H9 (cell line): ENCODE results near the gene USP36. TPM values are rescaled to one million over a fixed set of nuclear protein-coding genes. Genes with fewer than 3 reads are reported as not detected.

Experiments
- DNase-seq: peaks from one replicate; pipeline ENCODE4 v3.0.0-alpha.2; 2017
- H2AFZ ChIP-seq: one replicate; pipeline ENCODE4 v1.6.1; 2013; ENCODE audit warnings: mild to moderate bottlenecking, low read length, control low read depth, moderate library complexity
- H2AK5ac ChIP-seq: 2 replicates; pipeline ENCODE4 v1.6.1; 2013; ENCODE audit warnings: low read length, control low read depth, mixed read lengths; ENCODE audit not compliant: insufficient read length
- H2BK120ac ChIP-seq: one replicate; pipeline ENCODE4 v1.6.1; 2013; ENCODE audit warnings: low read depth, mild to moderate bottlenecking, low read length, control low read depth, inconsistent platforms; ENCODE audit not compliant: poor library complexity, severe bottlenecking
- H2BK12ac ChIP-seq: 2 replicates; pipeline ENCODE4 v1.6.1; 2013; ENCODE audit warnings: low read length, control low read depth, mixed read lengths, low read depth; ENCODE audit not compliant: insufficient read length
- H2BK15ac ChIP-seq: 2 replicates; pipeline ENCODE4 v1.6.1; 2013; ENCODE audit warnings: low read depth, low read length, control low read depth
- H2BK20ac ChIP-seq: one replicate; pipeline ENCODE4 v1.6.1; 2013; ENCODE audit warnings: low read depth, mild to moderate bottlenecking, low read length, control low read depth, inconsistent platforms; ENCODE audit not compliant: poor library complexity, severe bottlenecking
- H2BK5ac ChIP-seq: 2 replicates; pipeline ENCODE4 v1.6.1; 2013; ENCODE audit warnings: low read length, control low read depth, mixed read lengths; ENCODE audit not compliant: insufficient read length
- H3K14ac ChIP-seq: 2 replicates; pipeline ENCODE4 v1.6.1; 2013; ENCODE audit warnings: low read length, control low read depth; ENCODE audit not compliant: insufficient read depth
- H3K18ac ChIP-seq: 2 replicates; pipeline ENCODE4 v1.6.1; 2013; ENCODE audit warnings: low read depth, mild to moderate bottlenecking, mixed read lengths, low read length, control low read depth; ENCODE audit not compliant: insufficient read length
- H3K23ac ChIP-seq: 2 replicates; pipeline ENCODE4 v1.6.1; 2013; ENCODE audit warnings: low read length, control low read depth, mixed read lengths, low read depth; ENCODE audit not compliant: insufficient read length
- H3K23me2 ChIP-seq: 2 replicates; pipeline ENCODE4 v1.6.1; 2013; ENCODE audit warnings: low read depth, mild to moderate bottlenecking, mixed read lengths, low read length, control low read depth; ENCODE audit not compliant: insufficient read length, poor library complexity, severe bottlenecking
- H3K27ac ChIP-seq: 2 replicates; pipeline ENCODE4 v1.5.1; 2013; ENCODE audit warnings: low read length, control low read depth, mixed read lengths, low read depth; ENCODE audit not compliant: insufficient read length
- H3K27me3 ChIP-seq: 2 replicates; pipeline ENCODE4 v1.6.1; 2013; ENCODE audit warnings: low read length, control low read depth, inconsistent platforms; ENCODE audit not compliant: insufficient read depth
- H3K4ac ChIP-seq: 2 replicates; pipeline ENCODE4 v1.6.1; 2013; ENCODE audit warnings: low read depth, mild to moderate bottlenecking, control low read depth, inconsistent platforms, low read length, moderate library complexity
- H3K4me1 ChIP-seq: 2 replicates; pipeline ENCODE4 v1.6.1; 2013; ENCODE audit warnings: low read length, control low read depth, inconsistent platforms; ENCODE audit not compliant: insufficient read depth
- H3K4me2 ChIP-seq: 2 replicates; pipeline ENCODE4 v1.6.1; 2013; ENCODE audit warnings: low read length, control low read depth, mixed read lengths; ENCODE audit not compliant: insufficient read length, insufficient read depth
- H3K56ac ChIP-seq: 2 replicates; pipeline ENCODE4 v1.6.1; 2013; ENCODE audit warnings: low read depth, mild to moderate bottlenecking, mixed read lengths, low read length, control low read depth; ENCODE audit not compliant: insufficient read length
- H3K79me1 ChIP-seq: 2 replicates; pipeline ENCODE4 v1.6.1; 2013; ENCODE audit warnings: low read depth, mild to moderate bottlenecking, moderate library complexity, low read length, control low read depth, inconsistent platforms; ENCODE audit not compliant: insufficient read depth, poor library complexity, severe bottlenecking
- H3K79me2 ChIP-seq: 2 replicates; pipeline ENCODE4 v1.6.1; 2013; ENCODE audit warnings: low read length, control low read depth, inconsistent platforms; ENCODE audit not compliant: insufficient read depth
- H3K9ac ChIP-seq: 2 replicates; pipeline ENCODE4 v1.6.1; 2013; ENCODE audit warnings: low read length, control low read depth, mixed read lengths; ENCODE audit not compliant: insufficient read length; ENCODE audit errors: extremely low read depth
- H3K9me3 ChIP-seq: one replicate; pipeline ENCODE4 v1.6.1; 2013; ENCODE audit warnings: low read depth, low read length, inconsistent platforms; ENCODE audit not compliant: control insufficient read depth
- H3T11ph ChIP-seq: one replicate; pipeline ENCODE4 v1.6.1; 2013; ENCODE audit warnings: mild to moderate bottlenecking, low read length, control low read depth, inconsistent platforms
- H4K20me1 ChIP-seq: one replicate; pipeline ENCODE4 v1.6.1; 2013; ENCODE audit not compliant: control insufficient read depth, insufficient read length, insufficient read depth
- H4K5ac ChIP-seq: 2 replicates; pipeline ENCODE4 v1.6.1; 2013; ENCODE audit warnings: low read depth, mild to moderate bottlenecking, mixed read lengths, low read length, control low read depth; ENCODE audit not compliant: insufficient read length
- H4K8ac ChIP-seq: replicated peaks from 2 replicates; pipeline ENCODE4 v1.6.1; 2013; ENCODE audit warnings: low read length, control low read depth, mixed read lengths, low read depth; ENCODE audit not compliant: insufficient read length
- H4K91ac ChIP-seq: 2 replicates; pipeline ENCODE4 v1.6.1; 2013; ENCODE audit warnings: low read depth, mild to moderate bottlenecking, moderate library complexity, mixed read lengths, low read length, control low read depth; ENCODE audit not compliant: insufficient read length
- H3K27ac Mint-ChIP-seq, 3 experiments: 2 replicates in 2 of 3; 3 replicates in 1 of 3; pipeline ENCODE4 v1.8.0; 2020 to 2021; ENCODE audit warnings: mixed read lengths in 3 of 3, mild to moderate bottlenecking in 1 of 3, moderate library complexity in 1 of 3
- H3K27me3 Mint-ChIP-seq: 2 replicates; pipeline ENCODE4 v1.8.0; 2021; ENCODE audit warnings: low read depth, mild to moderate bottlenecking, moderate library complexity, mixed read lengths
- H3K36me3 Mint-ChIP-seq, 3 experiments: 2 replicates in 2 of 3; 3 replicates in 1 of 3; pipeline ENCODE4 v1.8.0; 2020 to 2021; ENCODE audit warnings: low read depth in 3 of 3, mixed read lengths in 3 of 3; ENCODE audit not compliant: insufficient read depth in 1 of 3
- H3K4me1 Mint-ChIP-seq, 2 experiments: 2 replicates each; pipeline ENCODE4 v1.8.0; 2020; ENCODE audit warnings: mixed read lengths in 2 of 2
- H3K4me3 Mint-ChIP-seq, 2 experiments: 2 replicates in 1 of 2; 3 replicates in 1 of 2; pipeline ENCODE4 v1.8.0; 2020 to 2021; ENCODE audit warnings: mild to moderate bottlenecking in 2 of 2, mixed read lengths in 2 of 2, moderate library complexity in 1 of 2
- H3K9me3 Mint-ChIP-seq, 2 experiments: 2 replicates in 1 of 2; 3 replicates in 1 of 2; pipeline ENCODE4 v1.8.0; 2020; ENCODE audit warnings: mild to moderate bottlenecking in 2 of 2, mixed read lengths in 2 of 2, moderate library complexity in 1 of 2
- CTCF ChIP-seq: fragments of 200-600 bp; sonication (generic); conservative IDR thresholded peaks from 3 replicates; pipeline ENCODE4 v1.8.0; 2021; ENCODE audit warnings: antibody characterized with exemption, mild to moderate bottlenecking
- WGBS: extraction: QIAGEN DNeasy Blood & Tissue Kit; methylation state at CpG from one replicate; pipeline ENCODE4 v1.1.7; 2013; ENCODE audit warnings: missing lambda C conversion rate, low lambda C conversion rate, mixed read lengths; ENCODE audit not compliant: insufficient read length; ENCODE audit errors: extremely low coverage; 5-methylcytosine and 5-hydroxymethylcytosine counted together
- total RNA-seq: library from RNA; stranded (reverse); gene quantifications from 2 replicates; pipeline ENCODE4 v1.2.1, GENCODE V29; 2021

The USP36 gene
- total RNA-seq, 1 experiment from 2014 or later = 106 TPM

GRCh38 chr17:78864117-78864516 is 23.5 kb upstream of the USP36 start:
- H3K27ac ChIP-seq = no peak overlapping the region
- no peak overlapping the region for H3K18ac ChIP-seq
- H3K27me3 Mint-ChIP-seq = no peaks in the 10 kb centered on the region
- no peak overlapping the region for H4K5ac ChIP-seq
- H3K4me3 Mint-ChIP-seq = peak overlapping the region in 1 of 2 experiments; percentile 7; a peak in 1 of 5 replicates
- H3K9ac ChIP-seq = no peak overlapping the region
- H3K9me3 ChIP-seq = no peaks in the 10 kb centered on the region
- H3T11ph ChIP-seq = no peak overlapping the region
- H3K56ac ChIP-seq = no peak overlapping the region
- H2BK15ac ChIP-seq = no peak overlapping the region
- DNase-seq = no peak
- WGBS = no CpG with 5 or more reads among the region's 1 CpG
- no peaks in the 10 kb centered on the region for H3K9me3 Mint-ChIP-seq
- H2BK20ac ChIP-seq = no peak overlapping the region
- peaks cover 2 to 5% of the 10 kb centered on the region in 2 experiments; a peak in 1 of 4 replicates for H3K4me1 Mint-ChIP-seq
- no peak overlapping the region for H3K4me2 ChIP-seq
- H4K91ac ChIP-seq = no peak overlapping the region
- H3K23ac ChIP-seq = no peak overlapping the region
- no peak overlapping the region for H3K27ac Mint-ChIP-seq
- no peak overlapping the region for H2BK5ac ChIP-seq
- H3K79me1 ChIP-seq = no peaks in the 10 kb centered on the region
- H2AFZ ChIP-seq = no peak overlapping the region
- no peaks in the 10 kb centered on the region for H3K27me3 ChIP-seq
- no peaks in the 10 kb centered on the region for H4K20me1 ChIP-seq
- H2BK120ac ChIP-seq = no peak overlapping the region
- no peak overlapping the region for H3K14ac ChIP-seq
- no peak overlapping the region for H4K8ac ChIP-seq
- H3K36me3 Mint-ChIP-seq = peaks cover 1 to 19% (median 8%) of the 10 kb centered on the region in 3 experiments; a peak in 5 of 7 replicates
- H3K79me2 ChIP-seq = no peaks in the 10 kb centered on the region
- H3K23me2 ChIP-seq = no peaks in the 10 kb centered on the region
- H2BK12ac ChIP-seq = no peak overlapping the region
- no peak overlapping the region for H3K4ac ChIP-seq
- H3K4me1 ChIP-seq = no peaks in the 10 kb centered on the region; the same call in 1 of the 2 replicates
- no peak overlapping the region for H2AK5ac ChIP-seq
- TF ChIP-seq CTCF = no peak
